Esophagus muscularis mucosa (tissue), 4 donors: Measurements from ENCODE around the gene TMEM121.
"Not testable (repeated sequence)": the region's sequence is repeated elsewhere in the genome, so short reads cannot be mapped to it uniquely, and the experiment has no call there.

Experiments
- CTCF ChIP-seq, 3 experiments: fragments of 200-600 bp in 2 of 3; fragments of 450-650 bp in 1 of 3; sonication (generic) in 2 of 3; IDR thresholded peaks; one replicate each; pipeline ENCODE4 v1.5.1; 2017 to 2019; ENCODE audit warnings: antibody characterized with exemption in 3 of 3, mild to moderate bottlenecking in 2 of 3, moderate library complexity in 1 of 3
- EP300 ChIP-seq: sonication (generic); formaldehyde crosslinking; IDR thresholded peaks from one replicate; pipeline ENCODE4 v1.6.1; 2017; ENCODE audit warnings: antibody characterized with exemption
- POLR2A ChIP-seq: fragments of 450-650 bp; IDR thresholded peaks from one replicate; pipeline ENCODE4 v1.6.1; 2017; ENCODE audit warnings: antibody characterized with exemption, moderate library complexity, mild to moderate bottlenecking, low read depth
- POLR2AphosphoS5 ChIP-seq, 2 donors: sonication (generic); formaldehyde crosslinking; IDR thresholded peaks; one replicate each; pipeline ENCODE4 v1.6.1; 2017; ENCODE audit warnings: antibody characterized with exemption in 2 of 2

DNA sequence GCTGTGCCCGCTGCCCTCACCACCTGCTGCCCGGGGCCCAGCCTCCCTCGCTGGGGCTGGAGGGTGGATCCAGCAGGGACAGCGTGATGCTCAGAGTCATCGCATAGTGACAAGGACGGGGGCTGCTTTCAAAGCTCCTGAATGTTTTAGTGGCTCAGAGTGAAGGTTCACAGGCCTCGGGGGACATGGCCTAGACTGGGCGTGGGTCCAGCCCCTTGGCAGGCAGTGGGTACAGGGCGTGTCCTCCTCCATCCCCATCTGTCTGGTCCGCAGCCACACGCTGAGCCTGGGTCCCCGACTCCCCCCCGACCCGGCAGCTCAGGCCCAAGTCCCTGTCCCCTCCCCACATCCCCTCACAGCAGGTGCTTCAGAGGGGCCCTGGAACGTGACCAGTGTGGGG is 52.8 kb downstream of the TMEM121 start:
- not testable (repeated sequence) for TF ChIP-seq EP300; POLR2AphosphoS5 (IDR thresholded peaks at IDR 0.05); CTCF (IDR thresholded peaks at IDR 0.05); POLR2A
